Measurements from ENCODE around the gene KRTAP5-8.
"Not testable (repeated sequence)": the region's sequence is repeated elsewhere in the genome, so short reads cannot be mapped to it uniquely, and the experiment has no call there.

KRTAP5-8 gene

GRCh38 chr11:71518506-71519471, 19.0 kb upstream of the KRTAP5-8 start:
- no peak for DNase-seq

GRCh38 chr11:71519546-71519945, 18.3 kb upstream of the KRTAP5-8 start:
- DNase-seq, result no peak

GRCh38 chr11:71525188-71525937, 12.5 kb upstream of the KRTAP5-8 start:
- DNase-seq, result no peak

- DNase-seq, result no peak
Measured at GRCh38 chr11:71525938-71526495, 11.8 kb upstream of the KRTAP5-8 start.

GRCh38 chr11:71526796-71527575, 10.8 kb upstream of the KRTAP5-8 start, which contains the start of gene KRTAP5-7:
Gene KRTAP5-7 (plus strand): TSS chr11:71527267. CDS start chr11:71527301, 34 bp downstream.
- not testable (repeated sequence) for DNase-seq

GRCh38 chr11:71527576-71528210, 10.1 kb upstream of the KRTAP5-8 start:
- no peak for DNase-seq

- no peak for DNase-seq
Measured at GRCh38 chr11:71530602-71531001, 7.2 kb upstream of the KRTAP5-8 start.

- DNase-seq, result no peak
Measured at GRCh38 chr11:71532036-71532610, 5.7 kb upstream of the KRTAP5-8 start.

- not testable (repeated sequence) for DNase-seq
Measured at GRCh38 chr11:71534711-71535608, 2.9 kb upstream of the KRTAP5-8 start.

GRCh38 chr11:71535825-71536224, 2.0 kb upstream of the KRTAP5-8 start:
- no peak for DNase-seq

GRCh38 chr11:71537537-71537936, 288 bp upstream of the KRTAP5-8 start:
- DNase-seq, result no peak

- DNase-seq, result no peak
Measured at GRCh38 chr11:71538666-71538990, 803 bp downstream of the KRTAP5-8 start.

- no peak for DNase-seq
Measured at GRCh38 chr11:71539017-71539416, 1.2 kb downstream of the KRTAP5-8 start.

- DNase-seq, result not testable (repeated sequence)
Measured at GRCh38 chr11:71539971-71540370, 2.1 kb downstream of the KRTAP5-8 start.

- DNase-seq, result not testable (repeated sequence)
Measured at GRCh38 chr11:71540521-71541304, 2.9 kb downstream of the KRTAP5-8 start.

- DNase-seq, result no peak
Measured at GRCh38 chr11:71542382-71542781, 4.6 kb downstream of the KRTAP5-8 start.

GRCh38 chr11:71542879-71543777, 5.3 kb downstream of the KRTAP5-8 start:
- DNase-seq, result peak in 1 of 2 experiments; percentile 18

GRCh38 chr11:71543866-71544265, 6.0 kb downstream of the KRTAP5-8 start:
- DNase-seq, result no peak
